ENCODE measurements around the gene NDUFAB1.
"Not testable (repeated sequence)": the region's sequence is repeated elsewhere in the genome, so short reads cannot be mapped to it uniquely, and the experiment has no call there.

NDUFAB1 gene

DNA sequence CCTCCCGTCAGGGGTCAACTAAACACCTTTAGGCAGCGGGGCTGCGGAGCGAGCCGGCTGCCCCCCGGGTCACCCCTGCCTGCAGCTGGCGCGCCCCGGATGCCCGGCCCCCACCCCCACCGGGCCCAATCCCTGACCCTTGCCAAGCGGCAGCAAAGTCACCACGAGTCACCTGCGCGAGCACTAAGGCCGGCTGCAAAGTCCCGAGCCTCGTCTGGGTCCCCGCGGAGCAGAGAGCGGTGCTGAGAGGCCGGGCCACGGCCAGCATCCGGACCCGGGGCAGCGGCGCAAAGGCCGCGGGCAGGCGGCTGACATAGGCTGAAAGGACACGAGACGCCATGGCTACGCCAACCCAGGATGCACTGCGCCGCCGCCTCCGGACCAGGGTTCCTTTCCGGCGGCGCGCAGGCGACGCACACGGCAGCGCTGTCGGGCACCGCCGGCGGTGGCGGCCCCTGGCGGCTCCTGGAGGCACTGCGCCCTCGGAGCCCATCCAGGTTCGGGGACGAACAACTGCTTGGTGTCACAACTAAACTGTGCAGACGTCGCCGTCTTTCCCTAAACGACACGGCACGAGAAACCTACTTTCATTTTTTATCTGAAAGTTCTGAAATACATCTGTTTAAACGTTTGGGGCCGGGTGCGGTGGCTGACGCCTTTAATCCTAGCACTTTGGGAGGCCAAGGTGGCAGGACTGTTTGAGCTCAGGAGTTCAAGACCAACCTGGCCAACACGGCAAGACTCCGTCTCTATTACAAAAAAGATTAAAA lies at the start of gene NDUFAB1:
Gene NDUFAB1 (minus strand): TSS at position 366 of the 770 bp plus-strand sequence. CDS start 26 bp downstream, at position 340.
- DNase-seq = peak; percentile 88 to 91

DNA sequence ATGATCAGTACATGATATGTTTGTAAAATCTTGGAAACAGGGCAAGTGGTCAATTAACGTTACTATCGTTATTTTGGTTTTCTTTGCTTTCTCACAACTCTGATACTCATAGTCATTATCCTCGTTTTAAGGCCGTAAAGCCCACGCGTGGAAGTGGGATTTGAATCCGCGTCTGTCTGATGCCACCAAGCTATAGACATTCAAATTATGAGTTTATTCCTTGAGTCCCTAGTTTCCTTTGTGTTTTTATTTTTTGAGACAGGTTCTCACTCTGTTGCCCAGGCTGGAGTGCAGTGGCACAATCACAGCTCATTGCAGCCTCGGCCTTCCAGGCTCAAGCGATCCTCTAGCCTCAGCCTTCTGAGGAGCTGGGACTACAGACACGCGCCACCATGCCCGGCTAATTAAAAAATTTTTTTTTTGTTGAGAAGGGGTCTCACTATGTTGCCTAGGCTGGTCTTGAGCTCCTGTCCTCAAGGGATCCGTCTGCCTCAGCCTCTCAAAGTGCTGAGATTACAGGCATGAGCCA lies 46.2 kb upstream of the NDUFAB1 start:
- no peak for DNase-seq

DNA sequence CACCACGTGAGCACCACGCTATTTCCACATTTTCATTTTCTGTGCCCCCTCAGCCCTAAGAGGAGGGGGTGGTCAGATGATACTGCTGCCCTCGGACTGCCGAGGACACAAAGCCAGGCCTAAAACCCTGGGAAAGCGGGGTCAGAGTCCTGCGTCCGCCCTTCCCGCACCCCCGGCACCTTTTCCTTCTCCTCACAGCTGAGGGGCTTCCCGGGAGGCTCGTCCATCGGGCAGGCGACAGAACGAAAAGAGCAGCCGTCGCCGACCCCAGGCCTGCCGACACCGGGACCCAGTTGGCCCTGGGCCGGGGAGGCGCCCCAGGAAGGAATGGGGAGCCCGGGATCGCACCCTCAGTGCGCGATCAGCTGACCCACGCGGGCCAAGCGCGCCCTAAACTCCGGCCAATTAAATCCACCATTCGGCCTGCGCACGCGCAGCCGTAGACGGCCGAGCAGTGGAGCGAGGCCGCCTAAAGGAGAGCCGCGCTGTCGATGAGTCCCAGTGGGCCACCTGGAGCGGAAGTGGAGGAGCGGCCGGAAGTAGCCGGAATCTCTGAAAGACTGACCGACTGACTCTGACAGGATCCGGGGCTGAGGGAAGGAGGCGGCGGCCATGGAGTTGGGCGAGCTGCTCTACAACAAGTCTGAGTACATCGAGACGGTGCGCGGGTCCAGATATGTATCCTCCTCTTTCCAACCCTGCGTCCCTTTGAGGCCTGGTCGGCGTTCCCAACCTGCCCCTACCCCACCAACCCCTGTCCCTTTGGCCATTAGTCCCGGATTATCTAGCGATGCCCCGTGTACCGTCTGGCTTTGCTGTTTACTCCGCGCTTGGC lies 45.0 kb upstream of the NDUFAB1 start, which contains the start of the genes DCTN5 and PALB2:
Gene DCTN5 (plus strand): TSS at position 536 of the 835 bp plus-strand sequence. CDS start 77 bp downstream, at position 613.
Gene PALB2 (minus strand): TSS at position 380 of the 835 bp plus-strand sequence. CDS start 153 bp downstream, at position 227.
- DNase-seq = peak; percentile 88 to 90

DNA sequence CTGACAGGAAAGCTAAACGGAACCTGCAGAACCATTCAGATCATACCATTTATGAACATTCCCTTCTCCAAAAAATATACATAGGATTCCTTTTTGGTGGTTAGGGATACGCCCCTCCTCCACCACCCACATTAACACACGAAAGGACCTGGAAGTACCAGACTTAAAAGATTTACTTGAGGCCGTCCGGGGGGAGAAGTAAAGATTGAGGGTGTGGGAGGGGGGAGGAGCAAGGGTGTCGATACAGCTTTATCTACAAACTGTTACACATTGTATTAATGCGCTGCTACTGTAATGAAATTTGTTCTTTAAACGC lies 44.5 kb upstream of the NDUFAB1 start:
- no peak for DNase-seq

DNA sequence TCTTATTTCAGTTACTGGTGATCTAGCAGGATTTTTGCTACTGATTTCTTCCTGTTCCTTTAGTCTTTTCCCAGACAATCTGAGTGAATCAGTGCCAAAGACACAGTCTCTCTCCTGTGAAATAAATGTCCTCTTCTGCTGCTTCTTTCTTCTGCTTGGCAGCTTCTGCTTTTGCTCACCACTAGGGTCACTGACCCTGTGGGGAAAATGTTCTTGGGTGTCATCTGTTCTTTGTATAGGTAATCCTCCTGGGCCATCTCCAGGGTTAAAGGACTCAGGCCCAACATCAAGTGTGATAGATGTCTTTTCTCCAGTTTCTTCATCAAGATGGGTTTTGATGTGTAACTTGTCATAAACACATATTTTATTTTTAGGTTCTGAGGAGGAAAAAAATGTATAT lies 39.8 kb upstream of the NDUFAB1 start:
- no peak for DNase-seq

DNA sequence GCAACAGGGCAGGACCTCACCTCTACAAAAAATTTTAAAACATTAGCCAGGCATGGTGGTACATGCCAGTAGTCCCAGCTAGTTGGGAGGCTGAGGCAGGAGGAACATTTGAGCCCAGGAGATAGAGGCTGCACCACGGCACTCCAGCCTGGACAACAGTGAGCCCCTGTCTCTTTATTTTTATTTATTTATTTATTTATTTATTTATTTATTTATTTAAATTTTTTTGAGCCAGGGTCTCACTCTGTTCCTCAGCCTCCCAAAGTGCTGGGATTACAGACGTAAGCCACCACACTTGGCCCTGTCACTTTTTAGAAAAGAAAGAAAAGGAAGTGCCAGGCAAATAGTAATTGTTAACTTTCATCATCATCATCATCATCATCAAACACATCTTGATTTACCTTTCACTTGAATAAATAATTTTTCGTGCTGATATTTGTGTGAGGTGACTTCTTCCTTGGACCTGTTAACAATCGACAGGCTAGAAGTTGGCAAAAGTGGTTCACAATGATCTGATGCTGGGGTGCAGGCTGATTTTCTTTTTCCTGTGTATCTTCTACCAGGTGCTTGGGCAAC lies 38.4 kb upstream of the NDUFAB1 start:
- no peak for DNase-seq

DNA sequence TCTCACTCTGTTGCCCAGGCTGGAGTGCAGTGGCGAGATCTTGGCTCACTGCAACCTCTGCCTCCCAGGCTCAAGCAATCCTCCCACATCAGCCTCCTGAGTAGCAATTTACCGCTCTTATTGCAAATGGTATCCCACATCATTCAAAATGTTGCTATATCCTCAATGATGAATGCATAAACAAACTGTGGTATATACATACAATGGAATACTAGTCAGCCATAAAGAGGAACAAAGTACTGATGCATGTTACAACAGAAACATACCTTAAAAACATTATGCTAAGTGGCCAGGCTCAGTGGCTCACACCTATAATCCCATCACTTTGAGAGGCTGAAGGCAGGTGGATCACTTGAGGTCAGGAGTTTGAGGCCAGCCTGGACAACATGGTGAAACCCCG lies 35.8 kb upstream of the NDUFAB1 start:
- not testable (repeated sequence) for DNase-seq

DNA sequence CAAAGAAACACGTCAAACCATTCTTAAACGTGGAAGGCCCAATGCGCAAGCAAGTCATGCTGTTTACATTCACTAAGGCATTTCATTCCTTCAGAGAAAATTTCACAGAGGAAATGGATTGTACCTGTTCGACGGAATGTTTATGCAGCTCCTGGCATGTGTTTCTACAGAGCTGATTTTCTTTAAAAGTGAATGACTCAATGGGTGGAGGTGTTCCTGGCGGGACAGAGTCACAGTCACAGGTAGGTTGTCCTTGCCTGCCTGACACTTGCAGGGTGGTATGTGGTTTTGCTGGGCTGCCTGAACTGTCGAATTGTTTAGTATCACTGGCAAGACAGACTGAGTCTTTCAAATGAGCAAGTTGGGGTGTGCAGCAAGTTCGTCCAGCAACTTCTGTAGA lies 33.4 kb upstream of the NDUFAB1 start:
- no peak for DNase-seq

DNA sequence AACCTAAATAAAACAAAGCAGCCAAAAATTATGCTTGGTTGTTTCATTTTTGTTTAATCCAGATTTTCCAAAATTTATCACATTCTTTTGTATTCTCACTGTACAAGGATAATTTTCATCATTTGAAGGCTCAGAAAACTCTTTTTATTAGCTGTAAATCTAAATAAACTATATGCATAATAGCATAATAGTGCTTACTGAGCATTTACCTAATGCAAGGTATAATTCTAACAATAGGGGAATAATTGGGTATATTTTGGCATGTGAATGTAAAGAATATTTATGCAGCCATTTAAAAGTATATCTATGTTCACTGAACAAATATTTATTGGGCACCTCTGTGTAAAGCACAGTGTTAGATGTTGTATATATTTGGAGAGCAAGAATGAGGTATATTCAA lies 28.0 kb upstream of the NDUFAB1 start:
- no peak for DNase-seq

DNA sequence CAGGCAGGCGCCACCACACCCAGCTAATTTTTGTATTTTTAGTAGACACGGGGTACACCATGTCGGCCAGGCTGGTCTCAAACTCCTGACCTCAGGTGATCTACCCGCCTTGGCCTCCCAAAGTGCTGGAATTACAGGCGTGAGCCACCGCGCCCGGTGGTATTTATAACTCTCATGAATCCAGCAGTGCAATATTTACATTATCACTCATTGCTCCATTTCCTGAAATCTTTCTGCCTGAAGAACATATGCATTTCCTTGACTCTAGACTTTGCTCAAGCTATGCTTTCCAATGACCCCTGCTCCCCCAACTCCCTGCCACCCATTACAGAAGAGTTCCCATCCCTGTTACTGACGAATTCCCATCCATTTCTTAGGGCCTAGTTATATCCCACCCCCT lies 19.7 kb upstream of the NDUFAB1 start:
- no peak for DNase-seq

DNA sequence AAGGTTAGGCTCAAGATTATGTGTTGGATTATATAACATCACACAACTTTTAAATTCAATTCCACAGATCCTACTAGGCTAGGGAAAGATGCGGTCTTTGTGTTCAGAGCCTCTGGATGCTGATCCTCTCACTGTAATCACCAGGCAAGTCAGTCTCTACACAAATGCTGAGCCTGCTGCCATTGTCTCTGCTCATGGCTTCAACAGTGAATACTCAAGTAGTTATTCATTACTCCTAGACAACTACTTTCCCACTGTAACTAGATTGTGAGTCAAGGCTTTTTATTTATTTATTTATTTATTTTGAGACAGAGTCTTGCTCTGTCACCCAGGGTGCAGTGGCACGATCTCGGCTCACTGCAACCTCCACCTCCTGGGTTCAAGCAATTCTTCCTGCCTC lies 15.8 kb upstream of the NDUFAB1 start:
- no peak for DNase-seq

DNA sequence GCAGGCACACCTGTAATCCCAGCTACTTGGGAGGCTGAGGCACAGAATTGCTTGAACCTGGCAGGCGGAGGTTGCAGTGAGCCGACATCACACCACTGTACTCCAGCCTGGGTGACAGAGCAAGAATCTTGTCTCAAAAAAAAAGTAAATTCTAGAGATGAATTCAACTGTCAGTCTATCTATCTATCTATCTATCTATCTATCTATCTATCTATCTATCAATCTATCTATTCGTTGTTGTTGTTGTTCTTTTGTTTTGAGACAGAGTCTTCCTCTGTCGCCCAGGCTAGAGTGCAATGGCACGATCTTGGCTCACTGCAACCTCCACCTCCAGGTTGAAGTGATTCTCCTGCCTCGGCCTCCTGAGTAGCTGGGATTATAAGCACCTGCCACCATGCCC lies 14.8 kb upstream of the NDUFAB1 start:
- not testable (repeated sequence) for DNase-seq

DNA sequence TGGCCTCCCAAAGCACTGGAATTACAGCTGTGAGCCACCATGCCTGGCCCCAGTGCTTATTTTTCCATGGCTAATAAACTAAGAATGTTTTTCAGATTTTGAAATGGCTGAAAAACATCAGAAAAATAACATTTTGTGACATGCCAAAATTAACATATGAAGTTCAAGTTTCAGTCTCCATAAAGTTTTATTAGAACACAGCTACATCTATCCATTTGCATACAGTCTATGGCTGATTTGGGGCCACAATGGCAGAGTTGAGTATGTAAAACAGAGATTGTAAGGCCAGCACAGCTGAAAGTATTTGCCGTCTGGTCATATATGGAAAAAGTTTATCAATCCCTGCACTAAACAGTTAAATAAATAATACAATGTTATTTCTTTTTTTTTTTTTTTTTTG lies 13.8 kb upstream of the NDUFAB1 start:
- DNase-seq = no peak

DNA sequence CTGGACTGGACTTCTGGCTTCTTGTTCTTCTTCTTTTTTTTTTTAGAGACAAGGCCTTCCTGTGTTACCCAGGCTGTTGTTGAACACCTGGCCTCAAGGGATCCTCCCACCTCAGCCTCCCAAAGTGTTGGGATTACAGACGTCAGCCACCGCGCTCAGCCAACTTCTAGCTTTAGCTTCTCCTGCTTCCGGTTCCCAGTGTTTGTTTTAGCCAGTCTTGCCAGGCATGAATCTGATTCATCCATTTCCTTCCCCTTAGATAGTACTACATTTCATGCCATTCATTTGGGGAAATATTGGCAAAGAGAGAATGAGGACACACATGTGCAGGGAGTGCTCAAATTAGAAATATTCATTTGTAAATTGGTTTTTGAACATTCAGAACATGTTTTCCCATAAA lies 12.1 kb upstream of the NDUFAB1 start:
- no peak for DNase-seq

DNA sequence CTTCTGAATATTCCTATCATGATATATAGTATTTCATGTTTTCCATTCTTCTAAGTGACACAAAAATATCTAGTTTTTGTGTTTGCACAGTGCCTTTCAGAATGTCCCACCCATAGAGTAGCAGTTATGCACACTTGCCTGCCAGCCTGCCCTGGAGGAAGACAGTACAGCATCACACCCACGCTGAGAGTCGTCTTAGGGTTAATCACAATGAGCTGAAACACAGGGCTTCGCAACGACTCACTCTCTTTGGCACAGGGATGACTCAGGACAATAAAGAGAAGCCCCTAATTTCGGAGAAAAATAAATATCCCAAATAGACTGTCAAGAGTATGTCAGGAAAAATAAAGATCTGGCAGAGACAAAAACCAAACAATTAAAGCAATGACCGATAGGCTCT lies 11.6 kb upstream of the NDUFAB1 start:
- DNase-seq = no peak

DNA sequence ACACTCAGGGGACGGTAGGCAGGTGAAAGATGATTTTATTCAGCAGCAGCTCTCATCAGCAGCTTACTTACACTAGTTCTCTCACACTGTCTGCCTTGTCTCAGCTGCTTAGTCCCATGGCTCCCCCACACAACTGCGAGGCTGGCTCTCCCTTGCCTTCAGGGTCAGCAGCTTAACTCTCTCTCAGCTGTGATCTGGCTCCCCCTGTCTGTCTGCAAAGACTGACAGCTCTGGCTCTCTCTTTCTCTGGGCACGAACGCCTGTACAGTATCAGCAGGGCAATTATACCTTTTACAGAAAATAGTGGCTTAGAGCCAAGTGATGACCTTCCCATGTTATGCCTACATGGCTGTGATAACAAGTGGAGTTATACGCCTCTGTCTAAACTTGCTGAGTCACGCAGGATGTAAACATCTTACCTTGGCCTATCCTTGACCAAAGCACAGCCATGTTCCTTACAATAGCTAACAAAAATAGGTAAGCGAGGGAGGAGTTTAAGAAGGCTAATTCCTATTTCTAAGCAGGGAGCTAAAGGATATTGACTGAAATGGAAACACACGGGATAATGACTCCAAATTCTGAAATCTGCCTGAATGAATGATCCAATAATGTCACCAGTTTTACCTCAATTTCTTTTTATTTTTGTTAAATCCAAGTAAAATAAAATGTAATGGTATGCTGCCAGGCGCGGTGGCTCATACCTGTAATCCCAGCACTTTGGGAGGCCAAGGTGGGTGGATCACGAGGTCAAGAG lies 1.1 kb upstream of the NDUFAB1 start:
- peak; percentile 25 to 32 for DNase-seq

DNA sequence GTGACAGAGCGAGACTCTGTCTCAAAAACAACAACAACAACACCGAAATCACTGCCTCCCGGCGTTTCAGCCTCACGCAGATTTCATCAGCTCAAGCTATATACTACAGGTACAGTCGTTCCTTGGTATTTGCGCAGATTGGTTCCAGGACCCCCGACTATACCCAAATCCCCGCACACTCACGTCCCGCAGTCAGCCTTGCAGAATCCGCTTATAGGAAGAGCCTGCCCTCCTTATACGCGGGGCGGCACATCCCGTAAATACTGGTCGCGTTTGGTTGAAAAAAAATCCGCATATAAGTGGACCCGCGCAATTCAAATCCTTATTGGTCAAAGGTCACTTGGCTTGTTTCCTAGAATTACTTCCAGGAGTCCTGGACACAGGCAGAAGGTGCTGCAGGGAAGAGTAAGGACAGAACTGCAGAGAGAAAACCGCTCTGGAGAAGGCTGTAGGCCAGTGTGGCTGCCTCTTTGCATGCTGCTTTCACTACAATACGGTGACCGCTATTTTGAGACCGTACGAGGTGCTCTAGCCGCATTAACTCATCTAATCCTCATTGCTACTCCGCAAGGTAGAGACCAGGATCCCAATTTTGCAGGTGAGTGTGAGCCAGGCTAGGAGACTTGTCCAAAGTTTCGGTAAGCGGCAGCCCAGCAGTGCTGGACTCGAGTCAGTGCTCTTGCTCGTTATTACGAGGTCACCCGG lies 718 bp downstream of the NDUFAB1 start:
- no peak for DNase-seq

DNA sequence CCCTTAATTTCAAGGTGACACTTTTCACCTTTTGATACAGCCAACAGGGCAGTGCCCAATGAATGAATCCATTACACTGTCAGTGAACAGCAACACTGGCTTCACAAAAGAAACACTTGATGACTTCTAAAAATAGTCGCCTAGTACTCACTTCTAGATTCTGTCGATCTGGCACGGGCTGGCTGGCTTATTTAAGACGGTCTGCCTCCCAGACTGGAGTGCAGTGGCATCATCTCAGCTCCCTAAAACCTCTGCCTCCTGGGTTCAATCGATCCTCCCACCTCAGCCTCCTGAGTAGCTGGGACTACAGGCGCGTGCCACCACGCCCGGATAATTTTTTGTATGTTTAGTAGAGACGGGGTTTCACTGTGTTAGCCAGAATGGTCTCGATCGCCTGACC lies 1.9 kb downstream of the NDUFAB1 start:
- DNase-seq = no peak

DNA sequence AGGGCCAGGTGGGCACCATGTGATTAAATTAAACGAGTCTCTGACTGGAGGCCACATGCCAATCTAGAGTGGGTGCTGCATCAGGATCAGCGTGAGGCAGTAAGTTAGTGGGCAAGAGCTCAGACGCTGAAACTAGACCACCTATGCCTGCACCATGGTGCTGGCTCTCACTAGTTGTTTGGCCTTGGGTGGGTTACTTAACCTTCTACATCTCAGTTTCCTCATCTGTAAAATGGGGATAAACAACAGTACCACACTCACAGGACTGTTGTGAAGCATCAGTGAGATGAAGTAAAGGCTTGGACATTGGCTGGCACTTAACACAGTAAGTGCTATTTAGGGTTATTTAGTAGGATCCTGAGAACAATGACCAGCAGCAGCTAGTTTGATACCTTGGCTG lies 5.9 kb downstream of the NDUFAB1 start:
- DNase-seq = no peak

DNA sequence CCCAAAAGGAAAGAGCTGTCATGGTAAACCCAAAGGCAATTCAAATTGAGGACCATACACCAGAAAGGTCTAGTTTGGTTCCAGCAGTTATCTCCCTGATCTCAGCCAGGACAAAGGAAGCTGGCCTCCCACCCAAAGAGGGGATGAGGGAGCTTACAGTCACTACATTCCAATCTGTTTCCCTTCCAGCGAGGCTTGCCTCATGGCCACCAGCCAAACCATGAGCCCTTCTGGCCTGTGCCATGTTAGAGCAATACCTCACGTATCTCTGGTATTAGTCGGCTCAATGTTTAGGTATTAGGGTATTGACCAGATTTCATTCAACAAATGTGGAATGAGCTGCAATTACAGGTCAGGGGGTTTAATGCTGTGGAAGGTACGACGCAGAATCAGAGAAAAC lies 8.4 kb downstream of the NDUFAB1 start:
- no peak for DNase-seq

DNA sequence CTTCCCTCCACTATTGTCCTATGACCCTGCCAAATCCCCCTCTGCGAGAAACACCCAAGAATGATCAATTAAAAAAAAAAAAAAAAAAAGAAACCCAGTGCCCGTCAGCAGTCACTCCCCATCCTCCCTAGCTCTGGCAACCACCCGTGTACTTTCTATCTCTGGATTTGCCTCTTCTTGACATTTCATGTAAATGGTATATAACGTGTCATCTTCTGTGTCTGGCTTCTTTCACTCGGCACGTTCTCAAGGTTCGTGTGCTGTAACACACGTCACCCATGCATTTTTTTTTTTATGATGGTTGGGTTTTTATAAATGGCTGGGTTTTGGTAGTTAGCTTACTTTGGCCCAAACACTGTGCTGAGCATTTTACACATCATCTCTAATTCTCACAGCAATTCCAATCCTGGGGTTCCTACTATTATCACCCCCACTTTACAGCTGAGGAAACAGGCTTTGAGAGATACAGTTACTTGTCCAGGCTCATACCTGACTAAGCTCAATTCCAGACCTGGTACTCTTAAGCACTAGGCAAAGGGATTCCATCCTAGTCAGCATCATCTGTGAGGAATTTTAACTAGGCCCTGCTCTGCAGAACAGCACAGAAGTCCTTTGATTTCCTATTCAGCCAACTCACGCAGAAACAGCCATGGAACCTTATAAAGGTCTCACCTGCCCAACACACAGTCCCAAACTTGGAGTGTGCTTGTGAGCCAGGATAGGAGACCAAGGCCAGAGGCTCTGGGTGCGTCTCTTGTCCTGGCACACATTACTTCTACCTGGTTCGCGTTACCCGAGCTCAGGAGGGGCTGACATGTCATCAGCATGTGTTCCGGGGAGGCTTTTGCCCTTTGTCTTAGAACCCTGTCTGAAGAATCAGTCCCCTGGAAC lies 11.7 kb downstream of the NDUFAB1 start:
- no peak for DNase-seq

Data from CD4-positive, alpha-beta T cell treated with Interleukin-4 for 1 hour (primary cell).